AG04449 (cell line): Measurements from ENCODE around the gene ITGA11.

Experiments used
- CTCF ChIA-PET: fragments of 350-600 bp; formaldehyde crosslinking; extraction: SDS; loops from one replicate; lab custom pipeline; 2021; ENCODE audit warnings: antibody characterized with exemption; lab: Yijun Ruan, JAX
- POLR2A ChIA-PET: fragments of 400-600, 350-600 bp; formaldehyde crosslinking; extraction: SDS; loops from one replicate; lab custom pipeline; 2020; ENCODE audit warnings: antibody characterized with exemption, inconsistent platforms; lab: Yijun Ruan, JAX
- DNase-seq: peaks from one replicate; pipeline ENCODE4 v3.0.0-alpha.2; 2010; ENCODE audit warnings: low read depth, low spot score
- H3K4me3 ChIP-seq: 2 replicates; pipeline ENCODE4 v1.5.1; 2011; ENCODE audit warnings: low read depth, mild to moderate bottlenecking, control low read depth, low read length
- TF ChIP-seq, protein P1 (sequence below): IDR thresholded peaks from one replicate; pipeline ENCODE4 v1.5.1; 2011; ENCODE audit warnings: mild to moderate bottlenecking, moderate library complexity, low read length, control low read depth, inconsistent platforms; ENCODE audit not compliant: insufficient read depth; ENCODE audit errors: missing control alignments

ITGA11 gene

DNA sequence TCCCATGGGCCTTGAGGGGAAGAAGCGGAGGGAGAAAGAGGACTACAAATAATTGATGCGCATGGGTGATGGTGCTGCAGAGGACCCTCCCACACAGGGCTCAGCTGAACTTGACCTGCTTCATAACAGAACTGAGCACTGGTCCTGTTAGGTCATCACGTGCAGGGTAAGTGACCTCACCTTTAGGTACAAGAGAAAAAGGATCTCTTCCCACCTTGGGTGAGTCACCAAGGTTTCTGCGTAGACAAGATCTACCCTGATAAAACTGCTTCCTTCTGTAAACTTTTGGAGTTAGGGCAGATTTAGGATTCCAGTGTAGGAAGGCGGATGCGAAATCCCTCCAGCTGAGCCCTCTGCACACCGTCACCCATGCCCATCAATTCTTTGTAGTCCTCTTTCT is 87.4 kb downstream of the ITGA11 start:
- DNase-seq, result no peak
- ChIA-PET CTCF (interaction anchor here (0.8 to 1.5 kb wide), 4 partner anchors 10 to 330 kb away, joined by 3 to 5 read pairs (median 4); no protein-coding TSS in a partner anchor), POLR2A (no interaction called here)
- H3K4me3 ChIP-seq, result no peak overlapping the region
- TF ChIP-seq, protein P1, sequence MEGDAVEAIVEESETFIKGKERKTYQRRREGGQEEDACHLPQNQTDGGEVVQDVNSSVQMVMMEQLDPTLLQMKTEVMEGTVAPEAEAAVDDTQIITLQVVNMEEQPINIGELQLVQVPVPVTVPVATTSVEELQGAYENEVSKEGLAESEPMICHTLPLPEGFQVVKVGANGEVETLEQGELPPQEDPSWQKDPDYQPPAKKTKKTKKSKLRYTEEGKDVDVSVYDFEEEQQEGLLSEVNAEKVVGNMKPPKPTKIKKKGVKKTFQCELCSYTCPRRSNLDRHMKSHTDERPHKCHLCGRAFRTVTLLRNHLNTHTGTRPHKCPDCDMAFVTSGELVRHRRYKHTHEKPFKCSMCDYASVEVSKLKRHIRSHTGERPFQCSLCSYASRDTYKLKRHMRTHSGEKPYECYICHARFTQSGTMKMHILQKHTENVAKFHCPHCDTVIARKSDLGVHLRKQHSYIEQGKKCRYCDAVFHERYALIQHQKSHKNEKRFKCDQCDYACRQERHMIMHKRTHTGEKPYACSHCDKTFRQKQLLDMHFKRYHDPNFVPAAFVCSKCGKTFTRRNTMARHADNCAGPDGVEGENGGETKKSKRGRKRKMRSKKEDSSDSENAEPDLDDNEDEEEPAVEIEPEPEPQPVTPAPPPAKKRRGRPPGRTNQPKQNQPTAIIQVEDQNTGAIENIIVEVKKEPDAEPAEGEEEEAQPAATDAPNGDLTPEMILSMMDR, result no peak

DNA sequence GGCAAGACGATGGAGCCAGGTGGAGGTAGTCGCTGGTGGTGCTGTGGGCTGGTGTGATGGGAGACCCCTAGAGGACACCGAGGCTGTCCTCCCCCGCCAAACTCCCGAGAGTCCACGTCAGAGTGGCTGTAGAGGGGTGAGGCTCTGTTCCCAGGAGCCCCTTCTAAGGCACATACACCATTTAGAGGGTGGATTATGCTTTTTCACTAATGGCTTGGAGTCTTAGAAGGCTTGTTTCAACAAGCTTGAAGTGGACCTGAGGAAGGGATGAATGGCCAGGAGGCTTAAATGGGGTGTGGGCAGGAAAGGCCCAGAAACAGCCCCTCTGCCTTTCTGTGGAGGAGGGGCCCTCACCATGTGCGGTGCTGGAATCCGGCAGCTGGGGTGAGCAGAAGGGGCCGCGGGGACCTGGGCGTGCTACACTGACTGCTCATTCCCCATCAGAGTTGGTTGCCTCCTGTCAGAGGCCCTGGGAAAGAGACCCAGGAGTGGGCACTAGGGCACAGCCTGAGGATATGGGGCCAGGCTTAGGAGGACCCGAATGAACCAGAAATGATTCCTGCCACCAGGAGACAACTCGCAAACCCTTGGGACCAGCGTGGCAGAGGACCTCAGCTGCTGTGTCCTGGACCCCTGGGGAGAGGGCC is 88.3 kb downstream of the ITGA11 start:
- no peak overlapping the region for H3K4me3 ChIP-seq
- no peak for DNase-seq
- TF ChIP-seq, protein P1, result no peak
- ChIA-PET POLR2A (no interaction called here), CTCF (interaction anchor here (0.9 to 1.5 kb wide), 7 partner anchors 8 to 331 kb away, joined by 3 to 5 read pairs (median 3); no protein-coding TSS in a partner anchor)

DNA sequence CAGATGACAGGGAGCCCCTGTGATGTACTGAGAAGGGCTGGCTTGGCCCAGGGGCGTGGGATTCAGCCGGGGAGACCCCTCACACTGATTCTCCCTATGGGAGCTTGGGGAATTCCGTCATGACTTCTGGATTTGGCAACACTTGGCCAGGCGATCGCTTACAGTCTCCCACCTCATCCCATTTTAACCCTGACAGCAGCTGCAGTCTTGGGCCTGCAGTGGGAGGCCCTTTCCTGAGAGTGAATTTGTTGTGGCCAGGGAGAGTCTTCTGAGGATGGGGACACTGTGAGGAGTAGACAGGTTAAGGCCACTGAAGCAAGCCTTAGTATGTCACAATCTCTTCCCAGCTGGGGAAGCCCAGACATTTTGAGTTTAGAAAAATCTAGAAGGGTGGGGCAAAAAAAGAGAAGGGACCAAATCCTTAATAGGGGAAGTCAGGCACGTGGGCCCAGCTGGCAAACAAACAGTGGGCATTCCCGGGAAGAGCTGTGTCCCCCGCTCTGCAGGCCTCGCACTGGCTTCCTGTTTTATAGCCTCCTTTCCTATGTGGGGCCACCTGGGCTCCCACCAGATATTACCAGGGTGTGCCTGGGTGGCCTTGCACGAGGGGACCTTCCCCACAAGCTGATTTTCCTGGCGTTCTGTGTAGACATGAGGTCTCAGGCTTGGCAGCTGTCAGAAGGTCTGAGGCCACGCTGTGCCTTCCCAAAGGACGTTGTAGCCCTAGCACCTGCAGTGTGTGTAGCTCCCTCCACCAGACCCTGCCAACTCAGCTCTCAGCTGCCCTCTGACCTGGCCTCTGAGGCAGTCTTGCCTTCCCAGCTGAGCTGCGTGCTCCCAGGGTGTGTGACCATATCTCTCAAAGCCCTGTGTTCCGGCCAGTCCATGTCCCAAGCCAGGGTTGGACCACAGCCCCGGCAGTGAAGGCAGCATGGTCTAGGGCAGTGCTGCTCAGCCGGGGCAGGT is 89.9 kb downstream of the ITGA11 start:
- TF ChIP-seq, protein P1, result no peak
- POLR2A ChIA-PET, result interaction anchor here (0.9 kb wide), 1 partner anchor 10 kb away, joined by 3 read pairs; no protein-coding TSS in a partner anchor
- no peak overlapping the region for H3K4me3 ChIP-seq
- no peak for DNase-seq
- CTCF ChIA-PET, result interaction anchor here (0.8 to 1.3 kb wide), 2 partner anchors 8 to 10 kb away, joined by 3 read pairs; no protein-coding TSS in a partner anchor

DNA sequence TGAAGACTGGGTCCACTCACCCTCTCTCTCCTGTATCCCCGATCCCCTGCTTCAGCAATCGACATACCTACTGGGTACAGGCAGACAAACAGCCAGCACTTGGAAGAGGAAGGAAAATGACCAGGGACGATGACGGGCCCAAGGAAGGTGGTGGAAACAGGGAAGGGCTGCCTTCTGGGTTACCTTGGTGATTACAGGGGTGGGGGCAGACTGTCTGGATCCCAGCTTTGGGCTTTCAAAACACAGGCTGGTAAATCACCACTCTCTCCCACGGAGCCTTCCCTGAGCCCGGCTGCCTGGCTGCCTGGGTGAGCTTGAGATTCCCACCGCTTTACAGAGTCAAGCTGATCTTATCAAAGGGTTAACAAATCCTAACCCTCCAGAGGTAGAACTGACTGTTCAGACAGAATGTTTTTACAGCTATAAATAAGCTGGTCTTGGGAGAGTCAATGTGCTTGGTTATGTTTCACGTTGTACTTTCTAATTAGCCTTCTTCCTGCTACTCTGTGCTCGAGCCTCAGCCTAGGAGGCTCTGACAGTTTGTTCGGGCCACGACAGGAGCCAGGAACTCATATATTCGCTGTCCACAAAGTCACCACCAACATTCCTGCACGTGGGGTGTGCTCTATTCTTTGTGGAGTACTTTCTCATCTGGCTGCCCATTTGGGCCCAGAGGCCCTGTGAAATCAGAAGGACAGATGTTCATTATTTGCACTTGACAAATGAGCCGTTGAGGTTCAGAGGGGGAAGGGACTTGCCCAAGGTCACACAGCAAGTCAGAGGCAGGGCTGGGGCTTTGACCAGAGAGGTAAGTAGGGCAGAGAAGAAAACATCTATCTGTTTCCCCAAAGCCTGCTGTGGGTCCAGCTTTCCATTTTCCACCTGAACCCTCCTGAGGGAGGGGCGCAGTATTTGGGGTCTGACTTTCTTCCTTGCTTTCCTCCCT is 91.0 kb downstream of the ITGA11 start:
- POLR2A ChIA-PET, result no interaction called here
- no peak overlapping the region for H3K4me3 ChIP-seq
- DNase-seq, result no peak
- CTCF ChIA-PET, result interaction anchor here (0.8 to 1.5 kb wide), 5 partner anchors 7 to 333 kb away, joined by 3 to 4 read pairs (median 3); no protein-coding TSS in a partner anchor
- TF ChIP-seq, protein P1, result no peak

DNA sequence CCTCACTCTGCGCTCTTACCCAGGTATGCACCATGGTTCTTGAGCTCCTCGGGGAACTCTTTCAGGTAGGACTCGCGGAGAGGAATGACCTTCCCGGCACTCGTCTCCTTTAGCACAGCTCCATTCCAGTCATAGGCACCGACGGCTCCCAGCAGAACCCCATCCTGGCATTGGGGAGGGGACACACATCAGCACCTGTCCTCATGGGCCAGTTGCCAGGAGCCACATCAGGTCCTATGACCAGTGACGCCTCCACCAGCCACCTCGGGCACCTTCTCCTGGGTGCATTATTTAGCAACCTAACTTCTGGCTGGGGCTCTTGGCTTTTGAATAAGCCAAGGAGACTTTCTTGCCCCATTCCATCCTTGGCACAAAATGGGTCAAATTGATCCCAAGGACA is 92.5 kb downstream of the ITGA11 start:
- TF ChIP-seq, protein P1, result no peak
- no peak for DNase-seq
- ChIA-PET CTCF (no interaction called here), POLR2A (no interaction called here)
- H3K4me3 ChIP-seq, result no peak overlapping the region
